Ovary (tissue), 9 donors: Measurements from ENCODE around the gene EXOC6B. TPM values are rescaled to one million over a fixed set of nuclear protein-coding genes. Genes with fewer than 3 reads are reported as not detected.

Experiments
- DNase-seq, 5 donors: peaks; one replicate each; pipeline ENCODE4 v3.0.0-alpha.2; 2019 to 2020
- H3K27ac ChIP-seq, 2 donors: fragments of 200-600 bp; one replicate each; pipeline versions ENCODE4 v1.5.1 to v1.8.0; 2019 to 2022
- H3K27me3 ChIP-seq: fragments of 200-600 bp; one replicate; pipeline ENCODE4 v1.8.0; 2022
- H3K36me3 ChIP-seq: fragments of 200-600 bp; sonication (generic); one replicate; pipeline ENCODE4 v1.5.1; 2019
- H3K4me1 ChIP-seq: one replicate; pipeline ENCODE4 v1.8.1; 2013; ENCODE audit warnings: mild to moderate bottlenecking, moderate library complexity; ENCODE audit not compliant: insufficient read depth
- H3K4me3 ChIP-seq: fragments of 200-600 bp; sonication (generic); one replicate; pipeline ENCODE4 v1.5.1; 2017
- H3K9me3 ChIP-seq, 2 donors: fragments of 200-600 bp in 1 of 2; sonication (generic) in 1 of 2; one replicate each; pipeline versions ENCODE4 v1.5.1 to v1.8.1; 2013 to 2019; ENCODE audit warnings: mild to moderate bottlenecking in 1 of 2, moderate library complexity in 1 of 2
- EP300 ChIP-seq: sonication (generic); formaldehyde crosslinking; IDR thresholded peaks from one replicate; pipeline ENCODE4 v1.6.1; 2017; ENCODE audit warnings: antibody characterized with exemption
- POLR2A ChIP-seq: fragments of 450-650 bp; IDR thresholded peaks from one replicate; pipeline ENCODE4 v1.6.1; 2017; ENCODE audit warnings: antibody characterized with exemption, mild to moderate bottlenecking, moderate library complexity
- WGBS, 3 donors: extraction: QIAGEN DNeasy Blood & Tissue Kit in 1 of 3; methylation state at CpG; one replicate each; pipeline versions ENCODE4 v1.1.5 to v1.1.7; 2013 to 2017; 5-methylcytosine and 5-hydroxymethylcytosine counted together
- intact Hi-C, 4 donors: fragments of 100-400 bp; cut with DNase I; formaldehyde crosslinking; loops; one replicate each; pipeline versions ENCODE4 v1.11.0 to v1.15.1; 2022 to 2023
- polyA plus RNA-seq, 2 donors: library from polyadenylated mRNA; stranded (reverse); fragments of 200-250 nt in 1 of 2; fragments of 350-450 nt in 1 of 2; fragmentation: Illumina TruSeq in 1 of 2; extraction: RNeasy Lipid Tissue Mini Kit (QIAGEN cat#74804) in 1 of 2; gene quantifications; one replicate each; pipeline ENCODE4 v1.2.3, GENCODE V29; 2013 to 2014
- total RNA-seq, 7 donors: library from RNA; depleted of rRNA in 2 of 7; stranded (reverse); fragments of >200 nt in 2 of 7; fragmentation: NEBNext Ultra II Directional in 3 of 7; extraction: Animal tissue kit (Norgen Biotek cat#: 25700) in 3 of 7; gene quantifications; one replicate each; pipeline versions ENCODE4 v1.1.0 to v1.2.4, GENCODE V29; 2016 to 2023
- TF ChIP-seq, protein P1 (sequence below), 3 donors: fragments of 450-650 bp in 2 of 3; fragments of 200-600 bp in 1 of 3; IDR thresholded peaks; one replicate each; pipeline versions ENCODE4 v1.5.1 to v1.8.0; 2016 to 2022; ENCODE audit warnings: antibody characterized with exemption in 3 of 3, mild to moderate bottlenecking in 1 of 3
- donor health status: DM: no; HTN: no; CAD: no; lungs with moderate emphysema.
- donor health status: DM: no; HTN: no; CAD: no.
- donor health status: Bipolar disorder and iron deficiency.
- donor health status: DM: yes; HTN: yes; CAD: no.
- donor health status: DM: no; HTN: no; CAD: no.
- donor health status: DM: yes; HTN: yes; CAD: no.

The EXOC6B gene
- total and polyA plus RNA-seq, 9 donors, result 11.9 to 84.9 (median 57.8) TPM

DNA sequence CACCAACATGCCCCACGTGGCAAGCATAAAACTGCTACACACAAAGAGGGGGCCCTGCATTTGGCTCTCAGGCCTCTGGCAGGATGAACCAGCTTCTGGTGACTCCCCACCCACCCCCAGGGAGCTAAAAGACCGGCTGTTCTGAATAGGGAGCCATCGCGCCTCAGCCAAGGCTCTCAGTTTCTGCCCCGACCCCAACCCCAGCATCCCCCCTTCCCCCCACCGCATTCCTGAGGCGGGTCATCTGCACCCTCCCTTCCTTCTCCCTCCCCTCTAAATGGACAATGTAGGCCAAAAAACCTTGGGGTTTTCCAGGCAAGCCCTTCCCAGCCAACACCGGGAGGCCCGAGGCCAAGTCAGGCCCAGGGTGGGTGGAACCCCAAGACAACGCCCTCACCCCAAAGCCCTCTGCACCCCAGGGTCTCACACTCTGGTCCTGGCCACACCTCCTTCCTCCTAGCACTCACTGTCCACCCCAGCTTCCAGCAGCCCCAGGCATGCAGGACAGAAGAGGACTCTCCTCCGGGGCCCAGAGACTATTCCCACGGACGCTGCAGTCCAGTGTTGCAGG is 683.9 kb downstream of the EXOC6B start:
- Histone ChIP-seq H3K36me3 (no peaks in the 10 kb centered on the region), H3K4me3 (no peak overlapping the region), H3K9me3 (no peaks in the 10 kb centered on the region), H3K4me1 (peaks cover 7% of the 10 kb centered on the region), H3K27me3 (no peaks in the 10 kb centered on the region), H3K27ac (no peak overlapping the region)
- intact Hi-C loops, result loop anchor here in 1 of 4 donors (10.0 kb wide), 1 partner anchor 593 kb away; no protein-coding TSS in a partner anchor
- 82 to 86% (median 86%) methylated on average over 13 of the region's 13 CpGs for WGBS, 3 donors
- DNase-seq, result peak in 4 of 5 donors; percentile 7 to 30 (median 14)
- TF ChIP-seq EP300 (no peak), POLR2A (no peak)
- TF ChIP-seq, protein P1, sequence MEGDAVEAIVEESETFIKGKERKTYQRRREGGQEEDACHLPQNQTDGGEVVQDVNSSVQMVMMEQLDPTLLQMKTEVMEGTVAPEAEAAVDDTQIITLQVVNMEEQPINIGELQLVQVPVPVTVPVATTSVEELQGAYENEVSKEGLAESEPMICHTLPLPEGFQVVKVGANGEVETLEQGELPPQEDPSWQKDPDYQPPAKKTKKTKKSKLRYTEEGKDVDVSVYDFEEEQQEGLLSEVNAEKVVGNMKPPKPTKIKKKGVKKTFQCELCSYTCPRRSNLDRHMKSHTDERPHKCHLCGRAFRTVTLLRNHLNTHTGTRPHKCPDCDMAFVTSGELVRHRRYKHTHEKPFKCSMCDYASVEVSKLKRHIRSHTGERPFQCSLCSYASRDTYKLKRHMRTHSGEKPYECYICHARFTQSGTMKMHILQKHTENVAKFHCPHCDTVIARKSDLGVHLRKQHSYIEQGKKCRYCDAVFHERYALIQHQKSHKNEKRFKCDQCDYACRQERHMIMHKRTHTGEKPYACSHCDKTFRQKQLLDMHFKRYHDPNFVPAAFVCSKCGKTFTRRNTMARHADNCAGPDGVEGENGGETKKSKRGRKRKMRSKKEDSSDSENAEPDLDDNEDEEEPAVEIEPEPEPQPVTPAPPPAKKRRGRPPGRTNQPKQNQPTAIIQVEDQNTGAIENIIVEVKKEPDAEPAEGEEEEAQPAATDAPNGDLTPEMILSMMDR (IDR thresholded peaks at IDR 0.05), result no peak

DNA sequence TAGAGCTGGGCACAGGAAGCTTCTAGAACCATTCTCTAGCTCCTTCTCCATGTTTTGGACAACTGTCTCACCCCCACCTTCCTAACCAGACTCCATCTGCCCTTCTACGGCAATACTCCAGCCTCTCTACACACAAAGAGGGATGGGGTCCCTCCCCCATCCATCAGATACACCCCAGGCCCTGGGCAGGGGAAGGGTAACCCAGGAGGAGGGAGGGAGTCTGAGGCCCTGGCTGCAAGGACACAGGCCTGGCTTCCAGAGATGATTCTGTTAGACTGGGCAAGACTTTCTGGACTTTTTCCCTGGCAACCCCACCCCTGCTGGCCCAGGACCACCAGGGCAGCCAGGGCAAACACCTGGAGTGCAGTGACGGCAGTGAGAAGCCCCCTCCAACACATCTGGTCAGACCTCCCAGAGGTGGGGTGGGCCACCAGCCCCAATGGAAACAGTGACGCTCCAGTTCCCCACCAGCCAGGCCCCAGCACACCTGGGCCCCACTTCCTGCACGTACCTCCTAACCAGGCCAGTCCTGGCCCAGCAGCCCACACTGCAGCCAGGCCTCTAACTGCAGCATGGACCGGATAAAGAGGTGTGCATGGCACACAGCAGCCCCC is 684.7 kb downstream of the EXOC6B start:
- TF ChIP-seq, protein P1 (IDR thresholded peaks at IDR 0.05), result no peak
- TF ChIP-seq EP300 (no peak), POLR2A (no peak)
- Histone ChIP-seq H3K4me1 (peaks cover 7% of the 10 kb centered on the region), H3K36me3 (no peaks in the 10 kb centered on the region), H3K27me3 (no peaks in the 10 kb centered on the region), H3K9me3 (no peaks in the 10 kb centered on the region), H3K4me3 (no peak overlapping the region), H3K27ac (no peak overlapping the region)
- intact Hi-C loops, result loop anchor here in 1 of 4 donors (10.0 kb wide), 1 partner anchor 594 kb away; no protein-coding TSS in a partner anchor
- 94 to 96% (median 95%) methylated on average over 5 of the region's 5 CpGs for WGBS, 3 donors
- peak in 4 of 5 donors; percentile 1 to 27 (median 12) for DNase-seq

DNA sequence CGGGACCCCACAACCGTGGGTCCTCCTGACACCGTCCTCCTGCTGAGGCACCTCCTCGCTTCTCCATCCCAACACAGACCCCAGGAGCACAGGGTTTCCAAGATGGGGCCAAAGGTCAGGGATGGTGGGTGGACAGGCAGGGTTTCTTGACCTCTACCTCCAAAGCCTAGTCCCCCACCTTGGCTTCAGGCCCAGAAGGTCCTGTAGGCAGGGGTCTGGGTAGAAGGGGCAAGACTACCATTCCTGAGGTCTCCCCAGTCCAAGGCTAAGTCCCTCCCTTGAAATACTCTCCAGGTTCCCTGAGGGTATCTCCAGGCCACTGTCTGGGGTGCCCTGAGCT is 685.2 kb downstream of the EXOC6B start:
- H3K27me3 ChIP-seq, result no peaks in the 10 kb centered on the region
- 91 to 100% (median 94%) methylated on average over 4 of the region's 4 CpGs for WGBS, 3 donors
- H3K36me3 ChIP-seq, result no peaks in the 10 kb centered on the region
- no peaks in the 10 kb centered on the region for H3K9me3 ChIP-seq
- H3K4me1 ChIP-seq, result peaks cover 7% of the 10 kb centered on the region
- H3K4me3 ChIP-seq, result no peak overlapping the region
- no peak overlapping the region for H3K27ac ChIP-seq
- peak in 2 of 5 donors; percentile 5 to 16 for DNase-seq
- intact Hi-C loops, result loop anchor here in 1 of 4 donors (10.0 kb wide), 1 partner anchor 594 kb away; no protein-coding TSS in a partner anchor
- TF ChIP-seq POLR2A (no peak), EP300 (no peak)
- TF ChIP-seq, protein P1 (IDR thresholded peaks at IDR 0.05), result no peak

DNA sequence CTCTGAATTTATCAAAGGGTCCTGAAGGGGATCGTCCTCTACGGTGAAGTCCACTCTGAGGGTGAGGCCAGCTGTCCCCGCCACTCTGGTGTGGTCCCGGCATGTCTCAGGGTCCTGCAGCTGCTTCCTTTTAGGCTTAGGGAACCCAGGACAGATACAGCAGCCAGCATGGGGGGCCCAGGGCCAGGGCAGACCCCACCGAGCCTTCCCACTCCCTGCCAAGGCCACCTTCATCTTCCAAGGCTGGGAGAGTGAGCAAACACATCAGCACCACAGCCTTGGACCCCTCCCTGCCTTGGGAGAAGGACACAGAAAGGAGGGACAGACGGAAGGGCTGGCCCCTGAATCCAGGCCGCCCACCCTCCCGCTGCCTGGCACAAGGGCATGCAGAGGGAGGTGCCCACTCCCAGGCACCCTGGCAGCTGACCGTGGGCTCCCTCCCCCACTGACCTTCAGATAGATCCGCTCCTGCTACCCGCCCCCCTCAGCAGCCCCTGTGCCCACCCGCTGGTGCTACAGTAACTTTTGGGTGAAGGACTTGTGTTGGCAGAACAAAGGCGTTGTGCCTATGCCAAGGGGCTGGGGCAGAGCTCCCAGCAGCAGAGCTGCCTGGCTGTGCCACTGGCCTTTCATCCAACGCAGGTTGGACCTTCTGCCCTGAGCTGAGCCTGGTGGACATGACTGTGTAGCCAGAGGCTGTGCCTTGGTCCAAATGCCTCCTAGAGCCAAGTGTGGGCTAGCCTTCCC is 685.8 kb downstream of the EXOC6B start:
- Histone ChIP-seq H3K27ac (no peak overlapping the region), H3K36me3 (no peaks in the 10 kb centered on the region), H3K9me3 (no peaks in the 10 kb centered on the region), H3K4me3 (no peak overlapping the region), H3K4me1 (peaks cover 5% of the 10 kb centered on the region), H3K27me3 (no peaks in the 10 kb centered on the region)
- 91 to 95% (median 95%) methylated on average over 11 to 14 of the region's 14 CpGs for WGBS, 3 donors
- DNase-seq, result peak in 4 of 5 donors; percentile 7 to 29 (median 12)
- intact Hi-C loops, result loop anchor here in 1 of 4 donors (10.0 kb wide), 1 partner anchor 595 kb away; no protein-coding TSS in a partner anchor
- TF ChIP-seq POLR2A, result no peak
- TF ChIP-seq EP300, result no peak
- TF ChIP-seq, protein P1 (IDR thresholded peaks at IDR 0.05), result no peak
